ENCODE data around the gene CBX4. TPM values are rescaled to one million over a fixed set of nuclear protein-coding genes. Genes with fewer than 3 reads are reported as not detected.
A peak's percentile ranks its signal among the peaks of the same experiment; 100 is the strongest.

Gene CBX4
- total and polyA plus RNA-seq, 10 of the 15 experiments (the other 5 are each of a cell fraction or from before 2014, with no cell fraction given), result 0.69 to 24.6 (median 4.2) TPM

DNA sequence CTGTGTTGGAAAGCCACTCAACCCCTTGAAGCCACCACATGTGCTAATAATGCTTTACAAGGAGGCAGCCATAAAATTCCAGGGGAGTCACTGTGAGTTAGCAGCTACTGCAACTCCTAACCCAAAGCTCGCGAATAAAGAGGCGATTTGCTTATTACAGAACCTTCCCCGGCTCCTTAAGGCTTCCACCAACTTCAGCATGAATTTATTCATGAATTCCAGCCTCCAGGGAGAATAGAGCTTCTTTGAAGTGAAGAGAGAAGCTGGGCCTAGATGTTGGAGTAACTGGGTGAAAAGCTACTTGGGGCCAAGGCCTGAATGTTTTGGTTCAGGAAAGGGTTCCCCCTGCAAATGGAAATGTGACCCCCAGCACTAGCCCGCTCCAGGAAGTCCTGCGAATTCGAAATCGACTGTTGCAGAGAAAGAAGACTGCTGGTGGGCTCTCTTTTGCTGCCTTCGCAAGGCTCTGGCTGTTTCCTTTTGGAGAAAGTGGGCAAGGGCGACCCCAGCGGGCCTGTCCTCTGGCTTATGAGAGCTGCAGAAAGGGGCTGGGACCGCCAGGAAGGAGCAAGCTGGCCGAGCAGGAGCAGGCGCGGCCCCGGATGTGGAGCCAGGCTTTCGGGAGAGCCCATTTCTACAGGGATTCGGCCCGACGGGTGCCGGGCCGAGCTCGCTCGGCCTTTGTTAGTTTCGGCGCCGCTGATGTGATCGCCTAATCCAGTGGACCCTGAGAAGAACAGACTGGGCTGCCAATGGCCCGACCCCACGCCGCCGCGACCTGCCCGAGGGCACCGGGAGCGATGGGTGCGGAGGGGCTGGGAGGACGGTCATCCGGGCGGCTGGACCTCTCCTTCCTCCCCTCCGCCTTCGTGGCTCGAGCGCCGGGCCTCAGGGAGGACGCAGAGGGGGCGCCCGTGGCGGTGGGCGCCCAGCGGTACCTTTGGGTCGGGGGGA lies 50.0 kb downstream of the CBX4 start (continued):
- TF ChIP-seq, protein P1, sequence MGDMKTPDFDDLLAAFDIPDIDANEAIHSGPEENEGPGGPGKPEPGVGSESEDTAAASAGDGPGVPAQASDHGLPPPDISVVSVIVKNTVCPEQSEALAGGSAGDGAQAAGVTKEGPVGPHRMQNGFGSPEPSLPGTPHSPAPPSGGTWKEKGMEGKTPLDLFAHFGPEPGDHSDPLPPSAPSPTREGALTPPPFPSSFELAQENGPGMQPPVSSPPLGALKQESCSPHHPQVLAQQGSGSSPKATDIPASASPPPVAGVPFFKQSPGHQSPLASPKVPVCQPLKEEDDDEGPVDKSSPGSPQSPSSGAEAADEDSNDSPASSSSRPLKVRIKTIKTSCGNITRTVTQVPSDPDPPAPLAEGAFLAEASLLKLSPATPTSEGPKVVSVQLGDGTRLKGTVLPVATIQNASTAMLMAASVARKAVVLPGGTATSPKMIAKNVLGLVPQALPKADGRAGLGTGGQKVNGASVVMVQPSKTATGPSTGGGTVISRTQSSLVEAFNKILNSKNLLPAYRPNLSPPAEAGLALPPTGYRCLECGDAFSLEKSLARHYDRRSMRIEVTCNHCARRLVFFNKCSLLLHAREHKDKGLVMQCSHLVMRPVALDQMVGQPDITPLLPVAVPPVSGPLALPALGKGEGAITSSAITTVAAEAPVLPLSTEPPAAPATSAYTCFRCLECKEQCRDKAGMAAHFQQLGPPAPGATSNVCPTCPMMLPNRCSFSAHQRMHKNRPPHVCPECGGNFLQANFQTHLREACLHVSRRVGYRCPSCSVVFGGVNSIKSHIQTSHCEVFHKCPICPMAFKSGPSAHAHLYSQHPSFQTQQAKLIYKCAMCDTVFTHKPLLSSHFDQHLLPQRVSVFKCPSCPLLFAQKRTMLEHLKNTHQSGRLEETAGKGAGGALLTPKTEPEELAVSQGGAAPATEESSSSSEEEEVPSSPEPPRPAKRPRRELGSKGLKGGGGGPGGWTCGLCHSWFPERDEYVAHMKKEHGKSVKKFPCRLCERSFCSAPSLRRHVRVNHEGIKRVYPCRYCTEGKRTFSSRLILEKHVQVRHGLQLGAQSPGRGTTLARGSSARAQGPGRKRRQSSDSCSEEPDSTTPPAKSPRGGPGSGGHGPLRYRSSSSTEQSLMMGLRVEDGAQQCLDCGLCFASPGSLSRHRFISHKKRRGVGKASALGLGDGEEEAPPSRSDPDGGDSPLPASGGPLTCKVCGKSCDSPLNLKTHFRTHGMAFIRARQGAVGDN (IDR thresholded peaks at IDR 0.05), result no peak
- no peak for TF ChIP-seq ZNF622 (IDR thresholded peaks at IDR 0.05)
- no peak for TF ChIP-seq NRF1 (conservative IDR thresholded peaks at IDR 0.05; ENCODE audit: low read depth, low read length)
- TF ChIP-seq, protein P2, sequence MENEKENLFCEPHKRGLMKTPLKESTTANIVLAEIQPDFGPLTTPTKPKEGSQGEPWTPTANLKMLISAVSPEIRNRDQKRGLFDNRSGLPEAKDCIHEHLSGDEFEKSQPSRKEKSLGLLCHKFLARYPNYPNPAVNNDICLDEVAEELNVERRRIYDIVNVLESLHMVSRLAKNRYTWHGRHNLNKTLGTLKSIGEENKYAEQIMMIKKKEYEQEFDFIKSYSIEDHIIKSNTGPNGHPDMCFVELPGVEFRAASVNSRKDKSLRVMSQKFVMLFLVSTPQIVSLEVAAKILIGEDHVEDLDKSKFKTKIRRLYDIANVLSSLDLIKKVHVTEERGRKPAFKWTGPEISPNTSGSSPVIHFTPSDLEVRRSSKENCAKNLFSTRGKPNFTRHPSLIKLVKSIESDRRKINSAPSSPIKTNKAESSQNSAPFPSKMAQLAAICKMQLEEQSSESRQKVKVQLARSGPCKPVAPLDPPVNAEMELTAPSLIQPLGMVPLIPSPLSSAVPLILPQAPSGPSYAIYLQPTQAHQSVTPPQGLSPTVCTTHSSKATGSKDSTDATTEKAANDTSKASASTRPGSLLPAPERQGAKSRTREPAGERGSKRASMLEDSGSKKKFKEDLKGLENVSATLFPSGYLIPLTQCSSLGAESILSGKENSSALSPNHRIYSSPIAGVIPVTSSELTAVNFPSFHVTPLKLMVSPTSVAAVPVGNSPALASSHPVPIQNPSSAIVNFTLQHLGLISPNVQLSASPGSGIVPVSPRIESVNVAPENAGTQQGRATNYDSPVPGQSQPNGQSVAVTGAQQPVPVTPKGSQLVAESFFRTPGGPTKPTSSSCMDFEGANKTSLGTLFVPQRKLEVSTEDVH (IDR thresholded peaks at IDR 0.05; ENCODE audit: low read depth, partially characterized antibody), result no peak
- no peak for TF ChIP-seq CEBPB (IDR thresholded peaks at IDR 0.05; ENCODE audit: borderline replicate concordance in 1 of 2, low read depth in 2 of 2, low read length in 2 of 2)
- TF ChIP-seq BCL11A (IDR thresholded peaks at IDR 0.05; ENCODE audit: low read depth, low read length), result no peak
- 0 out of 2 replicates have a peak, but pooled peaks have one; percentile 47 for TF ChIP-seq EZH2 (IDR thresholded peaks at IDR 0.05; ENCODE audit: borderline replicate concordance, control insufficient read depth, low read depth, low read length)
- TF ChIP-seq SUZ12 (IDR thresholded peaks at IDR 0.05; ENCODE audit: unreplicated experiment), result peak; percentile 46
